Hindlimb muscle (tissue), 1 donor: ENCODE results near the gene DNLZ. TPM values are rescaled to one million over a fixed set of nuclear protein-coding genes. Genes with fewer than 3 reads are reported as not detected.

Experiments
- DNase-seq: peaks from one replicate; pipeline ENCODE4 v3.0.0-alpha.2; 2013
- polyA plus RNA-seq: library from polyadenylated mRNA; unstranded; fragments of 120-200 nt; gene quantifications from one replicate; pipeline ENCODE4 v1.2.1, GENCODE V29; 2013; ENCODE audit not compliant: insufficient read length

The DNLZ gene
- polyA plus RNA-seq, 1 donor = 10.5 TPM

DNA sequence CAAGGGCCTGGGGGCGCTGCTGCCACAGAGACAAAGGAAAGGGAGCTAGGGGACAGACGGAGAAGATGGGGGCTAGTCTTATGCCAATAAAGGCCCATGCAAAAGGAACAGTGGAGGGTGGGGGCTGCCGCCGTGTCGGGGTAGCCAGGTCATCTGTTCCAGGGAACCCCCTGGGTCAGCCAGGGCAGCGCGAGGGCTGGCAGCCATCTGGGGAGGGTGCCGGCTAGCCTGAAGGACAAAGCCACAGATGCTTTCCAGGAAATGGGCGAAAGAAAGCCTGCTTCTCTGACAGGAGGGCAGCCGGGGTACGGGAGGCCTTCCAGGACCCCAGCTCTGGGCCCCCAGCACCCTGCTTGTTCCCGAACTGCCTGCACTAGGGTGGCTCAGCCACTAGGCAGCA is 11.6 kb upstream of the DNLZ start:
- DNase-seq = no peak

DNA sequence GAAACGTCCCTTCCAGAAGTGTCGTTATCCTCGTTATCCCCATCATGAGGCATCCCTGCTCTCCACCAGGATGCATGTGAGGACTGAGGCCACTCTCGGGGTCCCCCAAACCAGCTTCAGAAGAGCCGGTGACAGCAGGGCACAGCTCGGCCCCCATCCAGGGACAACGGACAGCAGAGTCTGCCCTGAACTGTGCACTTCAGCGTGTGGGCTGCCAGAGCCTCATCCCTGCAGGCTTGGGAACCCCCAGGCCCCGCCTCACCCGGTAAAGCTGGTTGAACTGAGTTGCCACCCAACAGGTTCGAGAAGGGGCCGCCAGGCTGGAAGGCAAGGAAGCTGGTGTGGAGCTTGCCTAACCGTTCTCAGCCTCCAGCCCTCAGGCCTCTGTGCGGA is 10.6 kb upstream of the DNLZ start:
- DNase-seq = no peak

DNA sequence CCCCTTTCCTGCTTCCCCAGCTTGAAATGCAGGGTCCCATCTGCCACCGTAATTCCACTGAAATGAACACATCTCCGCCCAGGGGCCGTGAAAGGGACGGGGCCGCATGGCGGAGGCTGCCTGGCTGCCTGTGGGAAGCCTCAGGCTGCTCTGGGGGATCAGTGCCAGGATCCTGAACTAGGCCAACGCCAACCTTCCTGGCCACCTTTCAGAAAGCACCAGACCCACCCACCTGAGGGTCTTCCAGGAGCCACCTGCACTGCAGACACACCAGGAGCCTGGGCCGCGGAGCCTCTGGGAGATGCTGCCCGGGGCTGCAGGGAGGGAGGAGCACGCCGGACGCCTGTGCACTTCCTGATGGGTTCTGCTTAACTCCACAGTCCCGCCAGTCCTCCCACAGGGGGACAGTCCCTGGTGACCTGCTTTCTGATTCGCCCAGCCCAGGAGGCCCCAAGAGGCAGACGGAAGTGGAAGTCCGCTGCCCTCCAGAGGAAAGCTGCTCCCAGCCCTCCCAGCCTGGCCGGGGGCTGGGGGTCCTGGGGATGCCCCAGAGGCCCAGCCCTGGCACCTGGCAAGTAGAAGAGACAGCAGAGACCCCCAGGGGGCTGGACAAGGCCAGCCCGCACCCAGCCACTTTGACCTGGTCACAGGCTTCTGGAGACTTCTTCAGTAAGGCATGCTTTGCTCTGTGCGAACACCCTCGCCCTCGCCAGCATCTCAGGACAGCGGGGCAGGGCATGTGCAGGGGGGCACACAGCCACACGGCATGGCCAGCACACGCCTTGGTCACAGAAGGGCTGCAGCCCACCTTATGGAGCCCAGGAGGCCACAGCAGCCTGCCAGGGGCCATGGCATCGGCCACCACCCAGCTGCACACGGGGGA is 10.0 kb upstream of the DNLZ start, which contains the start of gene CARD9:
CARD9 (minus strand) TSS at position 370 of the 883 bp plus-strand sequence. CDS start 1,591 bp downstream, outside the sequence.
- DNase-seq = no peak

DNA sequence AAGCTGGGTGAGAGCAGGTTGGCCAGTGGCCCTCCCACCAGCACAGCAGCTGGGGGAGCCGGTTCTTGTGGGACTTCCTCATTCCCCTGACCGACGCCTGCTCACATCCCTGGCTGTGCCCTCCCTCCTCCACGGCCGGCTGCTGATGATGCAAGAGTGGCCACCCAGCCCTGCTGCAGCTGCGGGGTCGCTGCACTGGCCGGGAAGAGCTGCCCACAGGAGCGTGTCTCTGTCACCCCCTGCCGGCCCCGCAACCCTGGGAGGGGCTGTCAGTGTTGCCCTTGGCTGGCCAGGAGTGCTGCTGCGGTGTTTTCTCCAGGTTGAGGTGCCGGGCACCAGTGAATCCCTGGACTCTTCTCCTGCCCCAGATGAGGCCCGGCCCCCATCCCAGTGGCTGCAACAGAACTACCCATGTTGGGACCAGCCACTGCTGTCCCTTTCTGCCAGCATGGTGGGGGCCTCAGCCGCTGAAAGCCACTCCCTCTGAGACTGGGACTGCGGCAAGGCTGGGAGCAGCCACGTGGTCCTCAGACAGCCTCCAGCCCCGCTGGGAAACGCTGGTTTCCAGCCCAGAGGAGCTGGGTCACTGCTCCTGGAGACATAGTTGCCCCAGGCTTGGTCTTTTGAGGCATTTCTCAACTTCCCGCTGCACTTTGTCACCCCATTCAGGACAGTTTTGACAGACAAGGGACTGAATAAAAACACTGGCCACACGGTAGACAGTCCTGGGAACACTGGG is 9.2 kb upstream of the DNLZ start:
- peak; percentile 60 for DNase-seq

DNA sequence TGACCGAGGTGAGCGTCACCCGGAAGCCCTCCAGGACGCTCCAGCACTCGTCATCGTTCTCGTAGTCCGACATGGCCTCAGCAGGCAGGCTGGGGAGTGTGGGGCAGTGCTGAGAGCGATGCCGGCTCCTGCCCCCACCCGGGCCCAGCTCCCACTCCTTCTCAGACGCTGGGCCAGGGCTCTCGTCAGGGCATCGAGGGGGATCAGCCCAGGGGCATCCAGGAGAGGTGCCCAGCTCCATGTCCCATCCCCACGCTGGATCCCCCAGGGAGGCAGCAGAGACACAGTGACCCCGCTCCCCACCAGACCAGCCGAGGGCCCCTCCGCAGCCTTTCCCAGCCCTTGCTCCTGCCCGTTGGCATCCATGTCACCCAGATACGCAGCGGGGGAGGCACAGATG is 8.5 kb upstream of the DNLZ start:
- no peak for DNase-seq

DNA sequence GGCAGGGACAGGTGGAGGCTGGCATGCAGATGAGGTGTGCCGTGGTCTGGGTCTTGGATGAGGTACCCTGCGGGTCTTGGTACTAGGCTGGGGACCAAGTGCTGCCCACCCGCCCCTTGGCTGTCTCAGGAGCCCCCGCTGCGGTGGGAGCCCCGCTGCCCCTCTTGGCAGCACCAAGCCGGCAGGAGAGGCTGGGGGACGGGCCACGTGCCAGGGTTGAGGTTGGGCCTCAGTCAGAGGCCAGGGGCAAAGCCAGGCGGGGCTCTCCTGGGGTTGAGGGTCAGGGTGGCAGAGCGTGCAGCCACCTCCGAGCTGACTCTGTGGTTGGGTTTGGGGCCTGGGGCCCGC is 8.0 kb upstream of the DNLZ start:
- DNase-seq = no peak

DNA sequence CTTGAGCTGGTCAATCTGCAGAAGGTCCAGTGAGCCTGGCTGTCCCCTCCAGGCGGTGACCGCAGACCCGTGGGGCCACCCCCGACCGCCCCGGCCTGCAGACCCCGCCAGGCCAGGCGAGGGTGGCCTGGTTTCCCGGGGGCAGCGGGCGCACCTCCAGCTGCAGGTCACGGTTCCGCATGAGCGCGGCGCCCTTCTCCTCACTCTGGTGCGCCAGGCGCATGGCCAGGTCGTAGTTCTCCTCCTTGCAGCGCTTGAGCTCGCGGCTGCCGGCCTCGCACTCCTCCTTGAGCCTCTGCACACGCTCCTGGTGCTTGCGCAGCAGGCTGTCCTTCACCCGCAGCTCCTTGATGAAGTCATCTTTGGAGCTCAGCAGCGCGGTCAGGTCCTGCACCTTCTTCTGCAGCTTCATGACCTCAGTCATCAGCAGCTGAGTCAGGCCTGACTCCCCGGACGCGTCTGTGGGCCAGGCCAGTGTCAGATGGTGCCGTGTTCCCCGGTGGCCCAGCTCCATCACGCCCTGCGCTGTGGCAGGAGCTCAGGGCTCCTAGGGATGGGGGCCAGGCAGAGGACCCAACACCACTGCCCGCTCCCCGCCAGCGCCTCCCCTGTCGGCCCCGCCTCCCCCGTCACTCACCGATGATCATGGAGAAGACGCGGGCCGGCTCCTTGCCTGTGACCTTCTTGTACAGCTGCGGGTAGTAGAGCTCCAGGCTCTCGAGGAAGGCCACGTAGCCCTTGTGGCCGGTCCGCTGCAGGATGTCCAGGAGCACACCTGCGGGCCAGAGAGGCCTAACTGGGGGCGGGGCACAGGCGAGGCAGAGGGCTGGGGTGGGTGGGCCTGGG is 7.4 kb upstream of the DNLZ start:
- no peak for DNase-seq

DNA sequence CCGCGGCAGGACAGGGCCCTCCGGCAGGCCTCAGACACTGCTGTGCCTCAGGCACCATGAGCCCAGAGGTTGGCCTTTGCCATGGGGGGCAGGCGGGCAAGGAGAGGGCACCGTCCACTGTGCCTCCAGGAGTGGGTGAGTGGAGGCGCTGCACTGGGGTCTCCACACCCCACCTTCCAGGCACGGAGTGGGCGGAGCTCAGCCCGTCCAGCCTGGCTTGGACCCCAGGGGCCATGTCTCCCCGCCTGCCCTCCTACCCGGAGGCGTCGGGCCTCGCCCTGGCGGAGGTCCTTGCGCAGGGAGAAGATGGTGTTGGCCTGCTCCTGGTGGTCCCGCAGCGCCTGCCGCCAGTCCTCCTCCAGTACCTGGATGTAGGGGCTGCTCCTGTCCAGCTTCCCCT is 6.5 kb upstream of the DNLZ start:
- DNase-seq = no peak

DNA sequence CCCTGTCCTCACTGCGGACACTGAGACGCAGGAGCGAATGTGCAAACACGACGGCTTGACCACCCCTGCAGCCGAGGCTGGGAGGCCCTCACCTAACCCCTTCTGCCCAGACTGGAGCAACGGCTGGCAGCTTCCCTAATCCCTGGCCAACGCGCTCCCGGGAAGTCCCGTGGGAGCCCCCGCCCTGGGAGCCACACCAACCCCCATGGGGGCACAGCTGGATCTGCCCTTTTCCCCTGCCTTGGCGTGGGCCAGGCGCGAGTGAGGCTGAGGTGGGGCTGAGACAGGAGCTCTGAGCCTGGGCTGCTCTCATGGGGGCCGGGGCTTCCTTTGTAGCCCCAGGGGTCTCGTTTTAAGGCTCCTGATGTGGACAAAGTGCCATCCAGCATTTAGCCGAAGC is 4.6 kb upstream of the DNLZ start:
- DNase-seq = no peak

DNA sequence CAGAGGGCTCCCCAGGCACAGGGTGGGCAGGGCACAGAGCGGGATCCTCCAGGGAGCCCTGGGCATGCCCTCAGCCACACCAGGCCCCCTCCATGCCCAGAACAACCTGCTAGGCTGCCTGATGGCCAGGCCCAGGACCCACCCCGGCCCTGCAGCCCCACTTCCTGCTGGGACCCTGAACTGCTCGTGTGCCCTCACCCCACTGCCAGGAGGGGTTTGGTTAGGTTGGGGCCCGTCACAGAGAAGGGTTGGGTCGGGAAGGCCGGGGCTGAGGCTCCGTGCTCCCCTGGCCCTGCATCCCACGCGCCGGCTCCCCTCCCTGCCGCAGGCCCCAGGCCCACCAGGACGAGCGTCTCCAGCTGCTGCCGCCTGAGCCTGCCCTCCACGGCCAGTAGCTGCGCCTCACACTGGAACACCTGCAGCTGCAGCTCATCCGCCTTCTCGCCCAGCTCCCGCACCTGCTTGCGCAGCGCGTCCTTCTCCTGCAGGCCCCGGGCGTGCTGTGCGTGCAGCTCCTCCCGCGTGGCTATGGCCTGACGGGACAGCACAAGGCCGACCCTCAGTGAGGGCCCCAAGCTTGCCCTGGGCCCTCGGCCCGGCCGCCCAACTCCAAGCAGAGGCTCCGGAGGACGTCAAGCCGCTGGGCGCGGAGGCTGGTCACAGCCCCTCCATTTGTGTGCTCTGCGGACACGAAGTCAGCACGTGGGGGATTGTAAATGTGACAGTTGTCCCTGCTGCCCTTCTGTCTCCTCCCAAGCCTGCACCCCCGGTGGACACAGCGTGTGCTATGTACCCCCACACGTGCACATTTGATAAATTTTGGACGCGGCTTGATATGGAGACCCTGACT is 4.0 kb upstream of the DNLZ start:
- DNase-seq = no peak

DNA sequence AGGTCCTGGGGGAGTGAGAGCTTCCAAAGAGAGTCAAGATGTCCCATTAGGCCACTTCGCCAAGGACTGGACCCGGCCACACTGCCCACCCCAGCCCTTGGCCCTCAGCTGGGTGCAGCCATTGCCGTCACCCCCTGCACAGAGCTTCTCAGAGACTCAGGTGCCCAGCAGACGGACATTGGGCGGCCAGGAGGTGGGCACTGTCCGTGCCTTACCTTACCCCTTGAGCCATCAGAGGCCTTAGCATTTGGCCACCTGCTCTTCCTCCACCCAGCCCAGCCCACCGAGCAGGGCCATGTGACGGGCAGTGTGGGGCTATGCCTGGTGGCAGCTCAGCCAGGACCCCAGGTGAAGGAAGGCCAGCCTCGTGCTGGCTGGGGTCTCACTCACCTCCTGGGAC is 3.3 kb upstream of the DNLZ start:
- no peak for DNase-seq

DNA sequence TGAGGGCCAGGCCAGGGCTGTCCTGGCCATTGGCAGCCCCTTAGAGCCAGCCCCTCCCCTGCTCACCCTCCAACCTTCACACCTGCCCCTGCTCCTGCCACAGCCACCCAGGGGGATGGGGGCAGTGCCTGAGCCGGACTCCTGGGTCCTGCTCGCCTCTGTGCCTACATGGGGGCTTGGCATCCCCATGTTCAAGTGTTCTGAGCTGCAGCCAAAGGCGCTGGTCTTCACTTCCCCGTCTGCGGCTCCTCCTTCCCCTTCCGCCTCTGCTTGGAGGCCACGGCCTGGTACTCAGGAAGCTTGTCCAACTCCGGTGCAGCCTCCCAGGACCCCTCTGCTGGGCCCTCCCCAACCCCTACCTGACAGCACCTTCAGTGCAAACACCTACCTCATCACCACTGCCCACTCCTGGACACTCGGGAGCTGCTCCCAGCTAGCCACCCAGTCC is 2.3 kb upstream of the DNLZ start:
- DNase-seq = no peak

DNA sequence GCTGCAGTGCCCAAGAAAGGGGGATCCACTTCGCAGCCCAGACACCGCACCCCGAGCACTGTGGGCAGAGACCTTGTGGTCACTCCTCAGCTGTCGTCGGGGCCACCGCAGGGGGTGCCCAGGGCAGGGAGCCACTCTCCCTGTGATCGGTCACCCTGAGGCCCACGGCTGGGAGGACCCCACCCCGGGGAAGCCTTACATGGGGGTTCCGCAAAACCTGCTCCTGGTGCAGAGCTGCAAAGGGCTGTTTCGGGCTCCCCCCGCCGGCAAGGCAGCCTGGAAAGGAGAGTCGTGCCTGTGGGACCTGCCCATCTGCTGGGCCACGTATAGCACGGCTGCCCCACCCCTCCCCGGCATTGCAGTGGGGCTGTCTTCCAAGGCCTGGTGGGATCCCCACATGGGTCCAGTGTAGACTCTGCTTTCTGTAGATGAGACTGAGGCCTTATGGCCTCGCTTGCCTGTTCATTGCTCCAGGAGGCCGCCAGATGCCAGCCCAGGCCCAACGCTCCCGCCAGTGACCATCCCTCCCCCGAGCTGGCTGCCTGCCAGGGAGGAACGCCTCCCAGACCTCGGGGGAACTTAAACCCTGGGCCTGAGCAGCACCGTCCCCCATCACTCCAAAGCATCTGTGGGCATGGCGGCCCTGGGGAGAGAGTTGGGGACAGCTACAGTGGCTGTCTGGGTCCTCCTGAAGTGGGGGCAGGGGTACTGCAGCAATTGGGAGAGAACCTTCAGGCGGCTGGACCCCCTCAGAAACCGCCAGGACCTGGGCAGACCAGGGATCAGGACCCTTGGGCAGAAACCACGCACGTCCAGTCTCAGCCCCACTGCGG is 1.6 kb upstream of the DNLZ start:
- no peak for DNase-seq

DNA sequence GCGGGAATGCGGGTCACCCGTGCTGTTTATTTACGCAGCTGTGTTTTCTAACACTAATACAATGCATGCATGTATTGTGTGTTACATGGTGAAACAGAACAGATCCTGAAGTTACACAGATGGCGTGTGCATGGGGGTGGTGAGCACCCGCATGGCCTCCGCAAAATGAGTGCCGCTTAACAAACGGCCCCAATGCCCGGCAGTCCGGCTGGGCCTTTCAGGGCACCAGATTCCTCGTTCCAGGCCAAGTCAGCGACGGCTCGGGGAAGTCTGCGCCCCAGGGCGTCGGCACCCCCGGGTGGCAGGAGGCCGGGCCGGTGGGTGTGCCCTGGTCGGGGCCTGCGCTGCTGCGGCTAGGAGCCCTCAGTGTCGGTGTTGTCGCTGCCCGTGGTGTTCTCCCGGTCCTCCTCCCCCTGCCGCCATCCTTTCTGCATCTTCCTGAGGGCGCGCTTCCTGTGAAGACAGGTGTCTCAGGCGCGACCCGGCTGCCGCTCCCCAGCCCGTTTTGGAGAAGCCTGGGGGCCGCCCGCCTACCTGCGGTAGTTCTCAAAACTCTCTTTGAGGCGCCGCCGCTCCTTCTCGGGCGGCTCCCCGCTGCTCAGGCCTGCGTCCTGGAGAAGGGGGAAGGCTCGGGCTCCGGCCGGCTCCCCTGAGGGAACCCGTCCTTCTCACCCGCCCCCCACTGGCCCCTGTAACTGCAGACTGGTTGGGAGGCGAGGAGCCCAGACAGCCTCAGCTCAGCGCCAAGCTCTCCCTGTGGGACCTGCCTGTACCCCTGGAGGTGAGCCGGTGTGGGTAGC is 605 bp upstream of the DNLZ start:
- DNase-seq = no peak

DNA sequence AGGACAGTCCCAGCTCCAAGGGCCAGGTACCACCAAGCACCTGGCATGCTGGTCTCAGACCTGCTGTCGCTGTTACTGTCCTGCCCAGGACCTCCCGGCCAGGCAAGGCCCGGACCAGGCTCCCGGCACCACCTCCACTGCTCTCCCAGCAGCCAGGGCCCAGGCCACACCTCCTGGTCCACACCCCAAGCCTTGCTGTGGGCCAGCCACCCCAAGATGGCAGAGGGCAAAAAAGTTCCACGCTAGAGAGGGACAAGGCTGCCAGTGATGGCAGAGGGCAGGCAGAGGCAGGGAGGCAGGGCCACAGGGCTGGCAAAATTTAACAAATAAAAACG is 1.1 kb downstream of the DNLZ start:
- no peak for DNase-seq

DNA sequence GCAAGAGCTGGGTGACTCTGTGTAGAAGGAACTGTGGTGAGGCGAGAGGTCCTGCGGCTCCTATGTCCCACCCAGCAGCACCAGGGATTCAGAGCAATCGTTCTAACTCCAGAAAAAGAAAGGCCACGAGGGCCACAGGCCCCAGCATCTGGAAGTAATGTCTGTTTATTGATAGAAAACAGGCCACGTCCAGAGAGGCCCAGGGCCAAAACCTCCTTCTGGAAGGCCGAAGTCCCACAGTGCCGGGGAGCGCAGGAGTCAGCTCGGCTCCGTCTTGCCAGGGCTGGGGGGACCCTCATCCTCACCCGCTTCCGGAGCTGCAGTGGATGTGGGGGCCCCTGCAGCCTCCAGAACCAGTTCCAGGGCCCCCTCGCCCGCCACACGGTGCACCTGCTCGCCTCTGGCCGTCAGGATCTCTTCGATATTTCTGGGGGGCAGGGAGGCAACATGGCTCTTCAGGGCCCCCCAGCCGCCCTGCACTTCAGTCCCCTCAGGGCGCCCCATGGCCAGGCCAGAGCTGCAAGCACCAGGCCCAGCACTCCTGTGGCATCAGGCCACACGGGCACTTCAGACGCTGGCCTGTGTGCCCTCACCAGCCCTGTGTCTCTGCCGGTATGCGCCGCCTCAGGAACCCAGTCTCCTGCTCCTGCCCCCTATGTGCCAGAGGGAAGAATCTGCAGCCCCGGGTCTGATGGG is 1.6 kb downstream of the DNLZ start:
- DNase-seq = peak; percentile 68

DNA sequence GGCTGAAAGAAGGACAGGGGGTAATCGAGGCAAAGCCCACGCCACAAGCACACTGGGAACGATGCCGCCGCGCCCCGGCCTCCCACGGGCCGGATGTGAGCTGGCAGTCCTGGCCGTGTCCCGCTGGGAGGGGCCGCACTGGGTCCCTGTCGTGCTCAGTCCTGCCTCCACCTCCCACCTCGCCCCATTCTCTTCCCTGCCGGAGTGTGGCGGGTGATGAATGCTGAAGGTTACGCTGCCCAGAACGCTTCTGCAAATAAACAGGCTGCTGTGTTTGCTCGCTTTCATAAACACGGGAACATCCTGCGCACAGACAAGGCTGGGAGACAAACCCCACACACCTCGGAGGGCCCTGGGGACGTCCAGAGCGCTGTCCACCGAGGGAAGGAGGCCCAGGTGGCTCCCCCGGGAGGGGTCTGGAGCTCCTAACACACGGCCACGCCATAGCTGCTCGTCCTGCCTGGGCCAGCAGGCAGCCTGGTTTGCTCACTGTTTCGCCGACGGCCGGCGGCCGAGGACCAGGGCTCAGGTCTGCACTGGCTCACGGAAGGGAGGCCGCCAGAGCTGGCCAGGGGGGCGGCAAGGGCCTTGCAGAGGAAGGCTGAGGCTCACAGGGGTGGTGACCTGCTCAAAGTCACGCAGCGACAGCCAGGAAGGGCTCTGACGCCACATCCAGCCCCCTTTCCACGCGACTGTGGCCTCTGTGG is 2.3 kb downstream of the DNLZ start:
- no peak for DNase-seq

DNA sequence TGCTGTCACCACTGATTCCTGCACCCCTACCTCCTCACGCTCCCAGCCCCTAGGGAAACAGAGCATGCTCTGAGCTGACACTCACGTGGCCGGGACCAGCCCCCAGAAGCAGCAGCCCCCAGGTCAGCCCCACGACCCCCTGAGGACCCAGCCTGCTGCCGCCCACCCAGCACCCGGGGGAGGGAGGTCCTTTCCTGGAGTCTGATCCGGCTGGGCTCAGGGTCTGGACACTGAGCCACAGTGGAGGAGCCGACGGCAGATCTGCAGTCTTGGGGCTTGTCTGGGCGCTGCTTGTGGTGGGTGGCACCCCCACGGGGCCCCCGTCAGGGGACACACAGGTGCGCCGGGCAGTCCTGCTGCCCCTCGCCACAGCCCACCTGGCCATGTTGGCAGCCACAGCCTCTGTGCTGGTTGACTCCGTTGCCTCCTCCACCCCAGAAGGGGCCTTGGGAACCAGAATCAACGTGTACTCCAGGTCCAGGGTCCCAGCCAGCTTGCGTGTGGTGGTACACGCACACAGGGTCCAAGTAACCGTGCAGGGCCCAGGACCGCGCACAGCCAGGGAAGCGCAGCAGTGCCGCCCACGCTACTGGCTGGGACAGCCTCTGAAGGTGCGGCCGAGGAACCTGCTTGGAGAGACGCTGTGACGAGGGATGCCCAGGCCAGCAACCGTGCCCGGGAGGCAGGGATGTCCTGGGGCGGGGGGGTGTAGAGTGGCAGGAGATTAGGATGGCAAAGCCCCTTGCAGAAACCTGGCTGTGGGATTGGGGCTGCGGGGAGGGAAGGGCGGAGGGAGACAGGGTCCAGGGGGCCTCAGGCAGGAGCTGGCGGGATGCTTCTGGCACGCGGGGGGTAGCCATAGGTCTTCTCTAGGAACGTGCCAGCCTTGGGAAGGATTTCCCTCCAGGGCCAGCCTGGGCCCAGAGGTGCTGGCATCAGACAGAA is 3.5 kb downstream of the DNLZ start:
- no peak for DNase-seq
